Transverse colon (tissue), 4 donors: ENCODE measurements around the gene JARID2. TPM values are rescaled to one million over a fixed set of nuclear protein-coding genes. Genes with fewer than 3 reads are reported as not detected.

ENCODE experiments used
- DNase-seq: peaks from one replicate; pipeline ENCODE4 v3.0.0-alpha.2; 2019
- H3K27ac ChIP-seq, 4 donors: fragments of 200-600 bp; sonication (generic); 2 replicates each; pipeline ENCODE4 v1.5.1; 2016 to 2018; ENCODE audit warnings: inconsistent platforms in 4 of 4
- H3K27me3 ChIP-seq: fragments of 200-600 bp; sonication (generic); 2 replicates; pipeline ENCODE4 v1.5.1; 2017; ENCODE audit warnings: inconsistent platforms
- H3K36me3 ChIP-seq, 4 donors: fragments of 200-600 bp; sonication (generic); 2 replicates each; pipeline ENCODE4 v1.5.1; 2017 to 2019; ENCODE audit warnings: inconsistent platforms in 4 of 4
- H3K4me1 ChIP-seq, 4 donors: fragments of 200-600 bp; sonication (generic); 2 replicates each; pipeline ENCODE4 v1.5.1; 2017 to 2020; ENCODE audit warnings: inconsistent platforms in 4 of 4
- H3K4me3 ChIP-seq, 4 donors: fragments of 200-600 bp; sonication (generic); 1 replicate in 1 of 4; 2 replicates in 3 of 4; pipeline versions ENCODE4 v1.5.1 to v1.6.1; 2017 to 2019; ENCODE audit warnings: inconsistent platforms in 4 of 4
- H3K9me3 ChIP-seq, 2 donors: fragments of 200-600 bp; sonication (generic); 2 replicates each; pipeline ENCODE4 v1.5.1; 2017 to 2019; ENCODE audit warnings: inconsistent platforms in 2 of 2
- CTCF ChIP-seq, 5 experiments: fragments of 200-600 bp in 3 of 5; fragments of 450-650 bp in 2 of 5; sonication (generic) in 3 of 5; IDR thresholded peaks; 1 replicate in 2 of 5; 2 replicates in 3 of 5; pipeline ENCODE4 v1.5.1; 2016 to 2017; ENCODE audit warnings: antibody characterized with exemption in 5 of 5, inconsistent platforms in 3 of 5, mild to moderate bottlenecking in 2 of 5, moderate library complexity in 1 of 5
- EP300 ChIP-seq: sonication (generic); formaldehyde crosslinking; IDR thresholded peaks from one replicate; pipeline ENCODE4 v1.6.1; 2017; ENCODE audit warnings: antibody characterized with exemption, low read depth
- POLR2A ChIP-seq: fragments of 450-650 bp; IDR thresholded peaks from one replicate; pipeline ENCODE4 v1.6.1; 2016; ENCODE audit warnings: antibody characterized with exemption, mild to moderate bottlenecking, moderate library complexity
- POLR2AphosphoS5 ChIP-seq, 3 donors: sonication (generic); formaldehyde crosslinking; IDR thresholded peaks; one replicate each; pipeline ENCODE4 v1.6.1; 2016; ENCODE audit warnings: antibody characterized with exemption in 3 of 3
- WGBS, 2 donors: methylation state at CpG; one replicate each; pipeline ENCODE4 v1.1.5; 2018; ENCODE audit warnings: low coverage in 1 of 2; 5-methylcytosine and 5-hydroxymethylcytosine counted together
- in situ Hi-C, 4 donors: fragments of 200-750 bp; cut with MboI; loops; one replicate each; pipeline versions ENCODE4 v1.15.0 to v1.15.1; 2017; ENCODE audit warnings: low sequenced_read_pairs in 3 of 4, low pct_ligation_motif_present in 1 of 4, low pct_unique_long_range_greater_than_20kb in 1 of 4
- intact Hi-C: fragments of 100-400 bp; cut with DNase I; formaldehyde crosslinking; loops from one replicate; pipeline ENCODE4 v1.15.1; 2023; ENCODE audit warnings: low total_unique reads
- total RNA-seq, 4 donors: library from RNA; depleted of rRNA; stranded (reverse); fragments of >200 nt; gene quantifications; one replicate each; pipeline ENCODE4 v1.1.0, GENCODE V29; 2016

The JARID2 gene
- total RNA-seq, 4 donors from 2014 or later, result 9.4 to 18.7 (median 10.9) TPM

GRCh38 chr6:15425947-15426346 is 180.1 kb downstream of the JARID2 start:
- intact Hi-C loops (loop anchor here (5.0 kb wide), 1 partner anchor 436 kb away; no protein-coding TSS in a partner anchor), in situ Hi-C loops (loop anchor here in 1 of 4 donors (25.0 kb wide), 1 partner anchor 164 kb away; no protein-coding TSS in a partner anchor)

GRCh38 chr6:15426395-15426794 is 180.5 kb downstream of the JARID2 start:
- in situ Hi-C loops (loop anchor here in 1 of 4 donors (25.0 kb wide), 1 partner anchor 164 kb away; no protein-coding TSS in a partner anchor), intact Hi-C loops (loop anchor here (5.0 kb wide), 1 partner anchor 436 kb away; no protein-coding TSS in a partner anchor)
- TF ChIP-seq POLR2AphosphoS5 (IDR thresholded peaks at IDR 0.05) (no peak), CTCF (IDR thresholded peaks at IDR 0.05) (no peak), EP300 (no peak), POLR2A (no peak)
- Histone ChIP-seq H3K36me3 (no peaks in the 10 kb centered on the region), H3K27ac (no peak overlapping the region), H3K27me3 (no peaks in the 10 kb centered on the region), H3K4me3 (no peak overlapping the region), H3K4me1 (peaks cover 18 to 51% (median 23%) of the 10 kb centered on the region in 4 donors), H3K9me3 (no peaks in the 10 kb centered on the region)
- no peak for DNase-seq
- WGBS, 2 donors, result 90% methylated on average over 2 of the region's 2 CpGs; no CpG with 5 or more reads in 1 of the 2 donors

More at GRCh38 chr6:15425947-15426346, 180.1 kb downstream of the JARID2 start:
- 88 to 100% methylated on average over 1 to 5 of the region's 5 CpGs for WGBS, 2 donors
- no peak overlapping the region for H3K4me3 ChIP-seq
- no peak overlapping the region for H3K27ac ChIP-seq
- H3K9me3 ChIP-seq, result no peaks in the 10 kb centered on the region
- no peaks in the 10 kb centered on the region for H3K27me3 ChIP-seq
- peaks cover 18 to 47% (median 22%) of the 10 kb centered on the region in 4 donors for H3K4me1 ChIP-seq
- TF ChIP-seq CTCF (IDR thresholded peaks at IDR 0.05), result no peak
- TF ChIP-seq POLR2AphosphoS5 (IDR thresholded peaks at IDR 0.05), result no peak
- no peak for TF ChIP-seq EP300
- TF ChIP-seq POLR2A, result no peak
- no peak for DNase-seq
- no peaks in the 10 kb centered on the region for H3K36me3 ChIP-seq

- intact Hi-C loops, result loop anchor here (5.0 kb wide), 1 partner anchor 435 kb away; no protein-coding TSS in a partner anchor
- 81 to 84% methylated on average over 3 of the region's 3 CpGs for WGBS, 2 donors
- Histone ChIP-seq H3K36me3 (no peaks in the 10 kb centered on the region), H3K27ac (peak overlapping the region in 1 of 4 donors; percentile 26), H3K4me3 (no peak overlapping the region), H3K4me1 (peaks cover 18 to 53% (median 23%) of the 10 kb centered on the region in 4 donors), H3K9me3 (no peaks in the 10 kb centered on the region), H3K27me3 (no peaks in the 10 kb centered on the region)
- no peak for DNase-seq
- TF ChIP-seq POLR2AphosphoS5 (IDR thresholded peaks at IDR 0.05), result no peak
- TF ChIP-seq EP300, result no peak
- TF ChIP-seq CTCF (IDR thresholded peaks at IDR 0.05), result no peak
- no peak for TF ChIP-seq POLR2A
- in situ Hi-C loops, result loop anchor here in 1 of 4 donors (25.0 kb wide), 1 partner anchor 165 kb away; no protein-coding TSS in a partner anchor
Observed at GRCh38 chr6:15426901-15427300, 181.0 kb downstream of the JARID2 start.

GRCh38 chr6:15427331-15428070 is 181.6 kb downstream of the JARID2 start:
- Histone ChIP-seq H3K4me3 (no peak overlapping the region), H3K36me3 (no peaks in the 10 kb centered on the region), H3K27me3 (no peaks in the 10 kb centered on the region), H3K4me1 (peaks cover 22 to 53% (median 25%) of the 10 kb centered on the region in 4 donors), H3K27ac (peak overlapping the region in 1 of 4 donors; percentile 26), H3K9me3 (no peaks in the 10 kb centered on the region)
- intact Hi-C loops, result loop anchor here (5.0 kb wide), 1 partner anchor 435 kb away; no protein-coding TSS in a partner anchor
- in situ Hi-C loops, result loop anchor here in 1 of 4 donors (25.0 kb wide), 1 partner anchor 165 kb away; no protein-coding TSS in a partner anchor
- 66 to 69% methylated on average over 3 to 5 of the region's 5 CpGs for WGBS, 2 donors
- no peak for DNase-seq
- TF ChIP-seq POLR2AphosphoS5 (IDR thresholded peaks at IDR 0.05) (no peak), EP300 (no peak), POLR2A (no peak), CTCF (IDR thresholded peaks at IDR 0.05) (no peak)
